ENCODE results near the gene SFN.
"Not testable (repeated sequence)": the region's sequence is repeated elsewhere in the genome, so short reads cannot be mapped to it uniquely, and the experiment has no call there.

The SFN gene

GRCh38 chr1:26839779-26840178 lies 23.2 kb upstream of the SFN start:
- DNase-seq: no peak

- DNase-seq: no peak
These were observed 18.3 kb upstream of the SFN start for GRCh38 chr1:26844424-26845196.

GRCh38 chr1:26847826-26848225 lies 15.1 kb upstream of the SFN start:
- DNase-seq: not testable (repeated sequence)

- DNase-seq: no peak
These were observed 14.4 kb upstream of the SFN start for GRCh38 chr1:26848499-26848898.

- DNase-seq: no peak
These were observed 13.8 kb upstream of the SFN start for GRCh38 chr1:26848941-26849774.

- no peak for DNase-seq
These were observed 11.8 kb upstream of the SFN start for GRCh38 chr1:26851106-26851684.

- no peak for DNase-seq
These were observed 10.2 kb upstream of the SFN start for GRCh38 chr1:26852701-26853100.

- DNase-seq: peak; percentile 73 to 83
These were observed 9.8 kb upstream of the SFN start for GRCh38 chr1:26853156-26853555.

- no peak for DNase-seq
These were observed 9.3 kb upstream of the SFN start for GRCh38 chr1:26853600-26853999.

GRCh38 chr1:26854906-26855305 lies 8.0 kb upstream of the SFN start:
- DNase-seq: no peak

GRCh38 chr1:26855636-26856035 lies 7.3 kb upstream of the SFN start:
- no peak for DNase-seq

GRCh38 chr1:26856181-26856580 lies 6.8 kb upstream of the SFN start:
- no peak for DNase-seq

GRCh38 chr1:26856604-26857469 lies 6.1 kb upstream of the SFN start:
- DNase-seq: no peak

GRCh38 chr1:26857473-26858060 lies 5.4 kb upstream of the SFN start:
- no peak for DNase-seq

- DNase-seq: no peak
These were observed 4.8 kb upstream of the SFN start for GRCh38 chr1:26858160-26858559.

- DNase-seq: no peak
These were observed 3.9 kb upstream of the SFN start for GRCh38 chr1:26858891-26859640.

- DNase-seq: no peak
These were observed 1.7 kb upstream of the SFN start for GRCh38 chr1:26861286-26861701.

- DNase-seq: no peak
These were observed 1.0 kb upstream of the SFN start for GRCh38 chr1:26861889-26862378.

GRCh38 chr1:26863685-26864077 lies 732 bp downstream of the SFN start:
- DNase-seq: no peak

- DNase-seq: peak; percentile 93 to 94
These were observed 1.9 kb downstream of the SFN start for GRCh38 chr1:26864610-26865480.
